CD4-positive, alpha-beta T cell treated with Interleukin-10 for 1 hour (primary cell): ENCODE measurements around the gene SLC41A3.
"Not testable (repeated sequence)": the region's sequence is repeated elsewhere in the genome, so short reads cannot be mapped to it uniquely, and the experiment has no call there.

Experiments used
- DNase-seq: peaks from one replicate; pipeline ENCODE4 v3.0.0-alpha.2; 2020

SLC41A3 gene

DNA sequence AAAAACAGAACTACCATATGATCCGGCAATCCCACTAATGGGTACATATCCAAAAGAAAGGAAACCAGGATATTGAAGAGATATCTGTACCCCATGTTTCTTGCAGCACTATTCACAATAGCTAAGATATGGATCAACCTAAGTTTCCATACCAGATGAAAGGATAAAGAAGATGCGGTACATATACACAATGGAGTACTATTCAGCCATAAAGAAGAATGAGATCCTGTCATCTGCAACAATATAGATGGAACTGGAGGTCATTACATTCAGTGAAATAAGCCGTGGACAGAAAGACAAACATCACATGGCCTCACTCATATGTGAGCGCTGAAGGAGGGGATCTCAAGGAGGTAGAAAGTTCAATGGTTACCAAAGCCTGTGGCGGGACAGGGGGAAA is 3.0 kb downstream of the SLC41A3 start:
- DNase-seq = no peak

DNA sequence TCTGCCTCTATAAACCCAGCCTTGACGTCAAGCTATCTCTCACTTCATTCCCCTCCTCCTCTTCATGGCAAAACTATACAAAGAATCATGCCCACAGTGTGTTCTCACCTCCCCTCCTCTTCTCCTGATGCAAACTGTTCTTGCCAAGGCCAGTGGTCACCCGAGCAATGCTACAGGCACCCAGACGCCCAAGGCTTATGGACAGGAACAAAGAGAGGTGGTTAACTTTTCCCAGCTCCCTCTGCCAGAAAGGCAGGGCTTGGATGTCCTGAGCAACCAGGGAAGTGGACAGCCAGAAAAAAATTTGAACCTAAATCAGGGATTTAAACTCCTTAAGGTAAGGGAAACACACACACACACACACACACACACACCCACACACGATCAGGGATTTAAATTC is 5.1 kb downstream of the SLC41A3 start:
- DNase-seq = no peak

DNA sequence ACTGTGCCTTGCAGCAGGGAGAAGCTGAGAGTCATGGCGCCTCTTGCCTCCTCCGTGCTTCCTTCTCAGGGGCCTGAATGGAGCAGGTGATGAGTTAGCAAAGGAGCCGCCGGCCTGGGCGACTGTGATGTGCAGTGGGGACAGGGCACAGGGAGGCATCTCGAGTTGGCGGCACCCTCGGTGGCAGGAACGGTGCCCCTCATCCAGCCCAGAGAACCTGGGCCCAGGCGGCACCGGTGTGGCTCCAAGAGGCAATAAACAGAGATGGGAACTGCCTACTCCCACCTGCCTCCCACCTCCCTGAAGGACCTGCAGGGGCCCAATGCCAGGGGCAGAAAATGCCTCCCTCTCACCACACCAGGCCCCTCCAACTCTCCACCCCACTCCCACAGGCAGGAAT is 6.2 kb downstream of the SLC41A3 start:
- no peak for DNase-seq

DNA sequence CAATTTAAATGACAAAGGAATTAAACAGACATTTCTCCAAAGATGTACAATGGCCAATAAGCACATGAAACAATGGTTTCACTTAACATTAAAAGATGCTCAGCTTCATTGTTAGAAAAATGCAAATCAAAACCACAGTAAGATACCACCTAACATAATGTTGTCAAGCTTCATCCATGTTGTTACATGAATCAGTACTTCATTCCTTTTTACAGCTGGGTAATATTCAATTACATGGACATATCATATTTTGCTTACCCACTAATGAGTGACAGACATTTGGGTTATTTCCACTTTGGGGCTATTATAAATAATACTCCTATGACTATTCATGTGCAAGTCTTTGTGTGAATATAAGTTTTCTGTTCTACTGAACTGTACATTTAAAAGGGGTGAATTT is 7.8 kb downstream of the SLC41A3 start:
- no peak for DNase-seq

DNA sequence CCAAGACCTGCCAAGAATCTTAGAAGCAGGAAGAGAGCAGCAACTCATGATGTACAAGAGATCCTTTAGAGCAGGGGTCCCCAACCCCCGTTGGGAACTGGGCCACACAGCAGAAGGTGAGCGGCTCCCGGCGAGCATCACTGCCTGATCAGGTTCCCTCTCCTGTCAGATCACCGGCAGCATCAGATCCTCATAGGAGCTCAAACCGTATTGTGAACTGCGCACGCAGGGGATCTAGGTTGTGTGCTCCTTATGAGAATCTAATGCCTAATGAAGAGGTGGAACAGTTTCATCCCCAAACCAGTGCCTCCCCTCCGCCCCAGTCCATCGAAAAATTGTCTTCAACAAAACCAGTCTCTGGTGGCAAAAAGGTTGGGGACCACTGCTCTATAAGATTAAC is 13.8 kb downstream of the SLC41A3 start:
- no peak for DNase-seq

DNA sequence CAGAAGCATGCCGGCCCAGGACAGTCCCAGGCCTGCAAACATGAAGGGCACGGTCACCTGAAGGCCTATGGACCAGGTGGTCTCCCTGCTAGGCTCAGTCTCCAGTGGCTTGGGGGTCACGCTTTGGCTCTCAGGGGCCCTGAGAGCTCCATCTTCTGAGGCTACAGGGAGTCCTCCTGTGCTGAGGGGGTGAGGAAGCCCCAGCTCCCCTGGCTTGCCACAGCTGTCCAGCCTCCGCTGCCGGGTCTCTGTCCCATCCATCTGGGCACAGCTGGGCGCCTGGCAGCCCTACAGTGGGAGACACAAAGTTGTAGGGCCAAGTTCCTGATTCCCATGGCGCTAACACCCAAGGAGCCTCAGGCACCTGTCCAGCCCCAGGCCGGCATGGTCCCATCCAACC is 16.0 kb downstream of the SLC41A3 start:
- DNase-seq = no peak

DNA sequence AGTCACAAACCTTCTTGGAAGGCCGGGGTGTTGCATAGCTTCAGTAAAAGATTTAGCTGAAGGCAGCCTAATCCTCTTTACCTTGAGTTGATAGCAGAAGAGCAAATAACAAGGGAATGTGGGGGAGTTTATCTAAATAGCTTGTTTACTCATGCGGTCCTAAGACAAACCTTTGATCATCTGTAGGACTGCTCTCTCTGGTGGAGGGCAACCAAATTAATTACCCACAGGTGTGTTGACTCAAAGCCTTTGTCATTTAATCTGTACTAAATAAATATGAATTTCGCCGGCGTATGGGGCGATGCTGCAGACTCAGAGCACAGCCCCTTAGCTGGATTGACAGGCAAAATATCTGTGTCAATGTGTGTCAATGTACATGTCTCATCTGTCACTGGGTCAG is 17.2 kb downstream of the SLC41A3 start:
- not testable (repeated sequence) for DNase-seq

DNA sequence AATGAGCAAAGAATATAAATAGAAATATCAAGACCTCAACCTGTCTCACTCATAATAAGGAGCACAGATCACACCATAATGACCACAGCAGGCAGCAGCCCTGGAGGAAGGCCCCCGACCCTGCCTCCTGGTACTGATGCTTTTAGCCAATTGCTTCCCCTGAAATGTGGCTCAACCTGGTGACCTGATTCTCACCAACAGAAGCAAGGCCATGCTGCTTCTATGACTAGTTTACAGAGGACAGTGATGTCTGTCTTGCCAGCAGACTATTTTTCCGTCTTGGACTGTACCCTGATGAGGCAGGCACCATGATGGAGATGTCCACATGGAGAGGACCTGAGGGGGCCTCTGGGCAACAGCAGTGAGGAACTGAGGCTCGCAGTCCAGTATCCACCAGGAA is 18.0 kb downstream of the SLC41A3 start:
- DNase-seq = no peak

DNA sequence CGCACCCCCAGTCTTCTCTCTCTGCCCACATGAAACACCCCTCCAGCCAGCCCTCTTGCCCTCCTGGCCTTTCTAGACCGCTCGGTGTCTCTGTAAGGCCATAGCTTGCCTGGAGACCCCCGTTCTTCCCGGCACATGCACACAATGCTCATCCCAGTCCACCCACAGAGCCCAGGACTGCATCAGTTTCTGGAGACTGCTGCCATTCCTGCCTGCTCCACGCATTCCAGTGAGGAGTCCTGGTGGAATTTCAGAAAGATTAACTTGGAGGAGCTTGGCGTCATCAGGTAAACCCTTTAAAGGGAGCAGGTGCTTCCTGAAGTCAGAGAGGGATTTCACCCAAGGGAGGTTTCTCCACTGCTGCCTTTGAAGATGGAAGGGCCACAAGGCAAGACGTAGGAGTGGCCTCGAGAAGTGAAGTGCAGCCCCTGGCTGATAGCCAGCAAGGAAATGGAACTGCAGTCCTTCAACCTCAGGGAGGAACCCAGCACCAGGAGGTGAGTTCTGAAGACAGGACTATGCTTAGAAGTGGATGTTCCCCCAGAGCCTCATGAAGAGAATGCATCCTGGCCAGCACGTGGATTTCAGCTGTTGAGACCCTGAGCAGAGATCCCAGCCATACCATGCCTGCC is 19.2 kb downstream of the SLC41A3 start:
- no peak for DNase-seq

DNA sequence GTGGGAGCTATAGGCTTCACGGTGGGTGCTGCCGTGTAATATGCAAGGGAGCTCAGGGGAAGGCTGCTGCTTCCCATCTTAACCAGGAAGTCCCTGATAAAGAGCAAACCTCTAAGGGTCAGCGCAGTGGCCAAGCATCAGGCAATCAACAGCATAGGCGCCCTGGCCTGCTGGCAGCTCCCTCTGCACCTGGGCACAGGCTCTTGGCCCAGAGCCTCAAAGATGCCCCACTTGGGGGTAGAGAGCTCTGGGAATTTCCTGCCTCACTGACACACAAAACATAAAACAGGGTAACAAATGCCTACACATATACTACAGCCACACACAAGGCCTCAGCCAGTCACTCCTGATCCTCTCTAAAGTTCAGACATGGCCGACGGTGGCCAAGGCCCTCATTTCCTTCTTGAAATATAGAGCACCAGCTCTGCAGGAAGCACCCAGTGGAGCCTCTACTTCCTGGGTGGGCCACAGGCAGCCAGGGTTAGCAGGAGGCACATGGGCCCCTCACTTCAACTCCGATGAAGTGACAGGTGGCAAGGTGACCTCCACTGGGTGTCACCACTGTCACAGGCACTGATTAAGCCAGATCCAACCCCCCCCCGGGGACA is 20.5 kb downstream of the SLC41A3 start:
- DNase-seq = no peak

DNA sequence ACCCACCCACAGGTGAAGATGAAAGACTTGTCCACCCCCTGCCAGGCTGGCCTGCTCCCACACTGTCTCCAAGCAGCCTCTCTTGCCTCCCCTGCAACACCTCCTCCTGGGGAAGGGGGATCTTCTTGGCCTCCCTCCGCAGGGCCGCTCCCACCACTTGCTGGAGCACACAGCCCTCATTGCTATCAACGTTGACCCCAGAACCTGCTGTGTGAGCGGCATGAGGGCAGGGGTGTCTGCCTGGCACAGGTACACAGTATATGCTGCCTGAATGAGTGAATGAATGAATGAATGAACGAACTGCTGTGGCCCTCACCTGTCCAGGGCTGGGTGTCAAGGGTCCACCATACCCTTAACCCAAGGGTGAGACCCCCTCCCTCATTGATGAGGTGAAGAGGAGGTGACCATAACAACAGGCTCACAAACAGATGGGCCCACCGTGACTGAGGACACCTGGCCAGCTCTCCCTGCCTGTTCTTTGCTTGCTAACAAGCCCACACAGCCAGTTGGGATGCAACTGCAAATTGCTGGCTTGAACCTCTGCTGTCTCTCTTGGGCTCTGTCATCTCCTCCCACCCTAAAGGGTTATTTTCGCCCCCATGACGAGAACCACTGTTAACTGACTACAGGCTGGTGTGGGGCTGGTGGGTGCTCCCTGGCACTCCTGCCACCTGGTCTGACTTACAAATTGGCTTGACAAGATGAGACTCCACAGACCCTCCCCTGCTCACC is 22.5 kb downstream of the SLC41A3 start:
- DNase-seq = no peak

DNA sequence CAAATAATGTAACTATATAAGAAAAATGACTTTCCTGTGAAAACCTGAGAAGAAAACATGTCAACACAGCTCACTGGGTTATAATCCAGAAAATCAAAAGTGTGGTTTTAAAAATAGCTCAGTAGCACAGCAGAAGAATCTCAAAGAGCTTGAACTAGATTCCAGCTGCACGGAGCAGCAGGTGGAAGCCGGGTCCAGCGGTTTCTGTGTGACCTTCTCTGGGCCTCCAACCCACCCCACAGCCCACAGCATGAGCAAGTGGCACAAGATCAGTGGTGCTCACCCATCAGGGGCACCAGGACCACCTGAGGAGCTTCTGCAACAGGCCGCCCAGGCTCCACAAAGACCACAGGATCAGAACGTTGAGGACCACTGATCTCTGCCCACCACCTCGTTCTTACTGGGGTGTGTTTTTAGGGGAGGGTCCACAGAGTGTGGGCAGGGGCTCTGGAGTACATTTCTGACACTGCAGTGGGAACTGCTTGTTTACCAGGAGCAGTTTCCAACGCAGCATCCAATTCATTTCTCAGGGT is 23.2 kb downstream of the SLC41A3 start:
- no peak for DNase-seq

DNA sequence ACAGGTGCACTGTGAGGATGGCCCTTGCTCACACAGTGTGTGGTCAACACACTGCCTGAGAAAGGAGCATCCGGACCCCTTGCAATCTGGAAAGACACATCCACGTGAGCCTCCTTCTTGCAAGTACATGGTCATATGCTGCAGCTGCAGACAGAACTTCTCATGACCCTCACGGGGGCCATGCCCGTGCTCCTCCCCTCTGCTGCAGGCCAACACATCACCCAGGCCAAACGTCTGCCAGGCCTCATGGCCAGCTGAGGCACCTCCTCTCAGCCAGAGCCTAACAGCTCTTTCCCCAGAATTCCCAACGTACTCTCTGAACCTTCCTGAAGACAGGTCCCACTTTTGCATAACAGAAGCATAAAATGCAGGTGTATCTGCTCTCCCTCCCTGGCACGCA is 25.3 kb downstream of the SLC41A3 start:
- DNase-seq = no peak

DNA sequence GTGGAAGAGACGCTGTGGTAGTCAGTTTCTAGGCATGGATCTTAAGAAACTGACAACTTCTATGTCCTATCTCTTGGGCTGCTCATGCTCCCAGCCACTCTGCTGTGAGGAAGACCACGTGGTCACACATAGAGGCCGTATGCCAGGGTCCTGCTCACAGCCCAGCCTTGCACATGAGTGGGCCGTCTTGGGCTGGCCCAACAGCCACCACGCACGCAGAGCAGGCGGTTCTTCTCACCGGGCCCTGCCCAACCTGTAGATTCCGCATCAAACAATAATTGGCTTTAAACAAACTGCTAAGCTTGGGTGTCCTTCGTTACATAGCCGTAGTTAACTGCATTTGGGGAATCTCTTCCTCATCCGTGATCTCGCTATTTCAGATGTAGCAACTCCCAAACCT is 26.0 kb downstream of the SLC41A3 start:
- DNase-seq = no peak

DNA sequence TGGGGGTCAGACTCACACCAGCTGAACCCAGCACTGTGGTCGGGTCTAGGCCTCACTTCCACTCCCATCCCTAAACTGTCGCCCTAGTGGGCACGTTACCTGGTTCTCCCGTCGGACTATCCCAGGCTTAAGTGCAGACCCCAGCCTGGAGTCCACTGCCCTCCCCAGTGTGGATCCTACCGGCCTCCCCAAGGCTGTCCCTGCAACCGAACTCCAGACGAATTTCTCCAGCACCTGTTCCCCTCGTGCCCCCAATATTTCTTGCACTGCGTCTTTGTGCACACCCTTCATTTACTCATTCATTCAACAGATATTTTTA is 26.5 kb downstream of the SLC41A3 start:
- no peak for DNase-seq

DNA sequence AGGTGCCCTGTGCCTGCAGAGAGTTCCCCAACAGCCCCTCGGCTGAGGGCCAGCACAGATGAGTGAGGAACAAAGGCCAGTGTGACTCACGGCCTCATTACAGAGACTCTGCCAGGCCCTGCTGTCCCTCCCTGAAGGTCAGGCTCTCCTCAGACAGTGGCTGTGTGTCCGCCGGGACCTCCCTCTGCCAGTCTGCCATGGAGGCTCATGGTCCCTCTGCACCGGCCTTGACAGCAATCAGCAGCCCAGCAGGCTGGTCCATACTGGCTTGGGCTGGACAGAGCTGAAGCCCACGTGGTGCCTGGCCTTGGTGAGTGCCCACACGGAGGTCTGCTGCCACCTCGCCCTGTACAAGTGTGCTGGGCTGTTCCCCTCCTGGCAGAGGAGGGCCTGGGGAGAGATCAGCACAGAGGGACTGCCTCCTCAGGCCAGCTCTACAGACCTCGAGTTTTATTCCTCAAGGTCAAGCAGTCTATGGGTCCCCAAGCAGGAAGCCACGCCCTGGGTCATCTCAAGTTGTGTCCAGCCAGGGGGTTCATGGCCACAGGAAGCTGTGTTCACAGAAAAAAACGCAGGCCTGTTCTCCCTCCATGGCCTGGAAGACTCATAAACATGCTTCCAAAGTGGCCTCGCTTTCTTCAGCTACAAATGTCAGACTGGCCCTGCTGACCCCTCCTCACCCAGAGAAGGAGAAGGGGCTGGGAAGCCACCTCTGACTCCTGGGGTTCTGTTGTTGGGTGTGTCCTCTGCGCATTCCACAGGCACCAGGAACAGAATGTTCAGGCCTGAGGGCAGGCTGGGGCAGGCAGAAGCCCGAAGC is 27.0 kb downstream of the SLC41A3 start:
- DNase-seq = no peak

DNA sequence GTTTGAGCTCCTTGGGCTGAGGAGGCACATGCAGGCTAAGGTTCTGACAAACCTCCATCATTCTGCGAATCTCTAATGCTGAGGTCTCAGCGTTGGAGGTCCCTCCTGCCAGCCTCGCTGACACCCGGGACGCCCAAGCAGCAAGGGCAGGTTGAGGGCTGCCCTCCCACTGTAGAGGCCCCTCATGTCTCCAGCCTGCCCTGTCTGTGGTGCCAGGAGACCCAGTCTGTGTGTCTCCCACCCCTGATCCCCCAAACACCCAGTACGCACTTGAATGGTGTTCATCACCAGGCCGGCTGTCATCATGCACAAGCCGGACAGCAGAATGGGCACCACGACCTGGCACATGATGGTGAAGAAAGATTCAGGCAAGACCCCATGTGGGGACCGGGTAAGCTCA is 27.8 kb downstream of the SLC41A3 start:
- no peak for DNase-seq

DNA sequence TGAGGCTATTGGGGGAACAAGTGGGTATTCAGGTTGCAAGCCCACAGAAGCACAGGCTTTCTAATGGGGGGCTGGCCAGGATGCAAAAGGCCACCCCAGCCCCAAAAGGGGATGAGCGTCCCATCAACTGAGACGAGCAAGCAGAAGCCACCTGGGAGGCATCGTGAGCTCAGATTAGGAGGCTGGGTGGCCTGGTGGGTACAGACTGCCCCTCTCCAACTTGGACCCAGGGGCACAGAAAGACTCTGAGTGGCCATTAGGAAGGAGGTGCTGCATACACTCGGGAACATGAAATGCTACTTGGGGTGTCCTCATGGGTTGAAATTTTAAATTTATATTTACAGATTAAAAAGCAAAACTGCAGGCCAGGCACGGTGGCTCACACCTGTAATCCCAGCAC is 29.1 kb downstream of the SLC41A3 start:
- DNase-seq = no peak

DNA sequence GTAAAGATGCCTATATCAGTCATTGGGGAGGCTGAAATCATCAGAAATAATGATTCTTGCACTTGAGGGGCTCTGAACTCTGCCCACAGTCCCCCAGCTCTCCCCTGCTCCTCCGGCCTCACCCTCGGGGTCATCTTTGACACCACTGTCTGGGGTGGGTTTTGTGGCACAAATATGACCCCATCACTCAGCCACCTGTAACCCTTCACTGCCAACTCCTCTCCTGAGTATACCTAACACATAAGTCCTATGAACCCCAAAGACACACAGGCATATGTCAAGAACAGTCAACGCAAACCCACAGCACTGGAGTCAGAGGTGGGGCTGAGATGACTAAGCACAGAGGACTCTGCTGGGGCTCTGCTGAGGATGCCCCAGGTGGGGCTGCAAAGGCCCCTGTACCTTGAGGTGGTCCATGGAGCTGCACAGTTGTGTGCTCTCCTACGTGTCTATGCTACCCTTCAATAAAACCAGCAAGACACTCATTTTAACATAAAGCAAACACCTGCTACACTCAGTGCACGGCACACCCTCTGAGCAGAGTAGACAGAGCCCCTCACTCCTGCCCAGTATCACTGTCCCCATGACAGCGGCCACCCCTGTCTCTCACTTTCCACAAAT is 29.9 kb downstream of the SLC41A3 start:
- DNase-seq = no peak

DNA sequence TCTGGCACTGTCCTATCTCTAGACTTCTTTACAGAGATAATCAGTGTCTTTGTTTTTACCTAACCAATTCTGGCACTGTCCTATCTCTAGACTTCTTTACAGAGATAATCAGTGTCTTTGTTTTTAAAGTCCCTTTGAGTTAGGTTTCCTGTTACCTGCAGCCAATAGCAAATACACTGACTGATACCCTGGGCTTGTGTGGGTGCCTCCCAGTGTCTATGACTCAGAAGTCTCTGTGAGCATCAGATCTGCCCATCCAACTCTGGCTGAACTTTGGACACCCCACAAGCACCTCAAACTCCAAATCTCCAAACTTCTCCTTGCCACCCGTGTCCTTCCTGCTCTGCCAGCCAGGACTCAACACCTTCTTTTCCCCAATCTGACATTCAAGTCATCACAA is 30.4 kb downstream of the SLC41A3 start:
- DNase-seq = no peak

DNA sequence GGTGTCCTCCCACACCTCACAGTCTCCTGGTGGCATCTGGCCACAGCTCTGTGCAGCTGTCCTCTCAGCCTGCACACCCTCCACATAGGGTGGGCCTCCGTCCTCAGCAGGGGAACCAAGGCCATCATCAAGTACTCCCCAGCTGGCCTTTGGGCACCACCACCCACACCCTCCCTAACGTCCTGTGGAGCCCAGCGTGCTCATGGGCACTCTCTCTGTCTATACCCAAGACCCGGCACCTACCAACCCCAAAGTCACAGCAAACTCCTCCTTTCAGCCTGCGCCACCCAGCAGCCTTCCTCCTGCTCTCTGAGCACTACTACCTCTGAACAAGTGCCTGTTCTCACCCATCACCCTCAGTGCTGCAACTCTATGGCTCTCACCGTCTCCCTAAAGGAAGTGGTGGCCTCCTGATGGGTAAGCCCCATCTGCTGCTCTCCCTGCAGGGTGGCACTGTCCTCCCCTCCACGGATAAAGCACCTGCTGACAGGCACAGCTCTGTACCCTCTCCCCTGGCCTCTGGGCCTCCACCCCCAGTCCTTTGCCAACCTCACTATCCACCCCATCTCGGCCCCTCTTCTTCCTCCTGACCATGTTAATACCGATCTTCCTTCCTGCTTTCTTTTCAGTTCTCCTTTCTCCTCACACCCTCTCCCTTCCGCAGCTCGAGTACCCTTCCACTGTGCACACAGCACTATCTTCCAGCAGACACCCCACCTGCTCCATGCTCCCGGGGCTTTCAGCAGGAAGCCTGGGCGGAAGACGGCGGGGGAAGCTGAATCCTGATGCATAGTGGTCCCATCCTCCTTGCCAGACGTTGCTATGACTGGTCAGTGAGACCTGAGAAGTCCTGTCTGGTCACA is 31.5 kb downstream of the SLC41A3 start:
- no peak for DNase-seq

DNA sequence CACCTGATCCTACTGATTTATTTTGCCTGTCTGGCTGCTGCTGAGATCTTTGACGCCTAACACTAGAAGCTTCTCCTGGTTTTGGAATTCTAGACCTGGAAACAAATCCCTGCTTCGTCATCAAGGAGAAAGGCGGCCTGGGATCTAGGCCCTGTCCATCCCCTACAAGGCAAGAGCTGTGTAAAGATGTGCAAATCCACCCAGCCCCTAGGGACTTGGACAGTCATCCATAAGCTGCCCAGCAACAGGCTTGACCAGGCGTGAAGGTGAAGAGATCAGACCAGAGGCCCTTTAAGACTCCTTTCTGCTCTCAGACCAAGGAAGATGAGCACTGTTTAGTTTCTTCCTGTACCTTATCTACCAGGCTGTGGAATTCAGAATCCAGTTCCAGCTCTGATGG is 32.2 kb downstream of the SLC41A3 start:
- no peak for DNase-seq
